GM21576 (cell line): Measurements from ENCODE around the gene LRIG1.

Source experiments
- ATAC-seq: cut with Tn5 transposase; IDR thresholded peaks from one replicate; pipeline ENCODE4 v1.9.1; 2021; ENCODE audit warnings: mild to moderate bottlenecking, moderate library complexity; ENCODE audit not compliant: unreplicated experiment

The LRIG1 gene

DNA sequence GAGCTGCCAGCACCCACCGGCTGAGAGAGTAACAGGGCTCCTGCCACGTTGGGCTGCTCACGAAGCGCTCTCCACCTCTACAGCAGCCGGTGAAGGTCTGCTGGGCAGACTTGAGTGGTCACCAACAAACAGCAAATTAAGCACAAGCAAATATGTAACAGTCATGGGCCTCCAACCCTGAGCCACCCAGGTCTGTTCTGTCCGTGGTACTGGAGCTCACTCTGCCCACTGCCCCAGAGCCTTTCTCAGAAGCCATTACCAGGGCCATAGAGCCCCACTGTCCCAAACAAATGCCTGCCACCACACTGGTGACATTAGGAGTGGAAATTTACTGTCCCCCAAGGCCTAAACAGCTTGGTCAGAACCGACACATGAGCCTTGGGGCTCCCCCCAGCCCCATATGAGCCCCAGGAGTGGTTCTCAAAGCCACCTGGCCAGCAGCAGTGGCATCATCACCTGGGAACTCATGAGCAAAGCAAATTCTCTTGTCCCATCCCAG, 56.6 kb downstream of the LRIG1 start:
- no peak for ATAC-seq

DNA sequence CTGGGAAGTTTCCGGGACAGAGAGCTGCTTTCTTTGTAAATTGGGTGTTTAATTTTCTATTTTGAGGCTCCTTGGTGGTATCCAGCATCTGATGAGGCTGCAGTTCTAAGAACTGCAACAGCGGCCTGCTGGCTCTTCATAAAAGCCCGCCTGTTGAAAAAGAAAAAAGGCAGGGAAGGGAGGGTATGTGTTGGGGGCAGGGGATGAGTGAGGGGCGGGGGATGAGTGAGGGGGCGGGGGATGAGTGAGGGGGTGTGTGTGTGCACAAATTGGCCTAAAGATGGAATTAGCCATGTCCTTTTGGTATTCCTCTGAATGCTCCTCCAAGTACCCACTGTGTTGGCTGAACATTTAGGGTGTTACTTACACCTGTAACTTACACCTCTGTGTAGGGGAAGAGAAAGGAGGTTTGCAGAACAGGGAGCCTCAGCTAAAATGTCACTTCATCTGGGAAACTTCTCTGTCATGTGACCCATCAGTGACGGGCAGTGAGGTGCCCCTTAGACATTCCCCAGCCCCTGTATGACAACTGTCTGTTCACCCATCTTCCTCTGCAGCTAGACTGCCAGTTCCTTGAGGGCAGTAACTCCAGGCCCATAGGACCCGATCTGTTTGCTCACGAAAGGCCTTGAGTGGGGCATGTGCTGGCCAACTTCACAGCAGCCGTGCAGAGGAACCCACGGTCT, 57.6 kb downstream of the LRIG1 start:
- ATAC-seq, result no peak

DNA sequence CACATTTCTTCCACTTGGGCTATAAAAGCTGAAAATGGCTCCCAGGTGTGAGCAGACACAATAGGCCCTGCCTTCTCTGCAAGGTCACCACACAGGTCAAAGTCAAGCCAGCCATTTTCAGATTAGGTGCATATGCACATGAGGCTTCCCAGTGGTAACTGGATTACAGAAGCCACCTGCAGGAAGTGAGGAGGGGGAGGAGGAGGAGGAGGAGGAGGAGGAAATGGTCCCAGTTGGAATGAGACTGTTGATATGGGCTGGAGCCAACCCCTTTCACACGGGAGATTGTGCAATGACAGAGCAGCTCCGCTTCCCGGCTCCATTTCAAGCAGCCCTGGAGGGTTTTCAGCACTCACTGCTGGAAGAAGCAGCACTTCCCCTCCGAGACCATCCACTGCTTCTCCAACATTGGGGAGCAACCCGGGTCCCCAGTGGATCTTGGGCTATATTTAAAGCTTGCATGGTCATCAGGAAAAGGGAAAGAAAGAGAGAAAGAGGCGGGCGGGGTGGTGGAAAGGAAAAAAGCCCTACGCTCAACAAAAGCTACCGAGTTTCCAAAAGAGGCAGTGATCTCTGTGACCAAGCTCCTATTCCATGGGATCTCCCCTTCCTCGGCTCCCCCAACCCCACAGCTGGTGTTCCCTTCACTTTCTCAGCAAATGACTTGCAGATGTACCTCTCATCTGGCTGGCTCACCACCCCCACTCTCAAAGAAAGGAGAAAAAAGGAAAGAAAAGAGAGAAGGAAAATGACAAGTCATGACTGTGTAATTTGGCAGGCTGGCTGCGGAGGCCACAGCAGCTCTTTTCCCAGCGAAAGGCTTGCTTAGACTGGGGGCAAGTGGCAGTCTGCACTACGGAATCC, 58.3 kb downstream of the LRIG1 start:
- ATAC-seq, result no peak

DNA sequence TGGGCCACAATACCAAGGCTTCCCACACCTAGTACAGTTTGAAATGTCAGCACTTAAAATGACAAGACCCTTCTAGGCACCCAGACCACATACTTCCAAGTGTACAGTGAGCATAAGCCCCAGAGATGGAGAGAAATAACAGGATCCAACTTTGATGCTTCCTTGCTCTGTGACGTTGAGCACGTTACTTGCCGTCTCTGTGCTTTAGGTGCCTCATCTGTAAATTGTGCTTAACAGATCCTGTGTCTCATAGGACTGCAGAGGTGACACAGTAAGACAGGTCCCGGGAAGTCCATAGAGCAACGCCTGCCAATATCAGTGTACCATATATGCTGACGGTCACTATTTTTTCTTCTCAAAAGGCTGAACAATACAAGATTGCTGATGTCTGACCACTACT, 59.1 kb downstream of the LRIG1 start:
- ATAC-seq, result no peak

DNA sequence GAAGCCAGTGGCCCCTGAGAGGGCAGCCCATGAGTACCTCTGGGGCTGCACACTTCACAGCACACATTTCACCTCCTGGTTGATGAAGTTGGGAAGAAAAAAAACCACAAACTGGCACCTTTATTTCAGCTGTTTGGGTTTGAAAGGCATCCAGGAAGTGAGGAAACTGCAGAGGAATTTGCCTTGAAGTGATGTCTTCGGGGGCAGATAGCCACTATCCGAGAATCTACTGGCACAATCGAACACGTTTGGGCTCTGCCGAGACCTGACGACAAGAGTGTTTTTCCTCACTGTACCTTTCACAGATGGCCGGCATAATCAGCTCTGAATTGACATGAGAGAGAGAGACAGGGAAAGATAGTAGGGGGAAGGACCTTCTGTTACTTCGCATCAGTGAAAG, 59.7 kb downstream of the LRIG1 start:
- no peak for ATAC-seq

DNA sequence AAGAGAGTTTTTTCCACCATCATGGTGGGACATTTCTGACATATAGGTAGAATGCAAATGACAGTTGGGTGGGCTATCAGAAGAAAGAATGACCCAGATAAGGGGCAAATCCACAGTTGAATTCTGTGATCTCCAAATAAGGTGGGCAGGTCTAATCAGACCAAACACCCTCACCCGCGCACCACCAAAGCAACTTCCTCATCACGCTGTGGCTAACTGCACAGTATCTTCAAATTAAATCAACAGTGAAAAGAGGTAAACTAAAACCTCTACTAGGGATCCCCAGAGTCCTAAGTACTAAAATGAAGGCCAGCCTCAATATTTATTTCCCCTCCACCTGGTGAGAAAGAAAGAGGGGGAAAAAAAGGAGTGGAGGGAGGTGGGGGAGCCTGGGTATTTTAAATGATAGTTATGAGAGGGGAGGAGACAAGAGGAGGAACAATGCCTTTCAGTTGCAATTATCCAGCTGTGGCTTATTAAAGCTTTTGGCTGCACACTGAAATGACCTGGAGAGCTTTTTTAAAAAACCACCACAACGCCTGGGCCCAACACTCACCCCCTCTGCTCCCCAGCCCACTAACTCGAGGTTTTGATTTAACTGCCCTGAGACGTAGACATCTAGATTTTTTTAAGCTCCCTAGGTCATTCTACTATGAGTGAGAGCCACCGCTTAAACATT, 61.0 kb downstream of the LRIG1 start:
- no peak for ATAC-seq

DNA sequence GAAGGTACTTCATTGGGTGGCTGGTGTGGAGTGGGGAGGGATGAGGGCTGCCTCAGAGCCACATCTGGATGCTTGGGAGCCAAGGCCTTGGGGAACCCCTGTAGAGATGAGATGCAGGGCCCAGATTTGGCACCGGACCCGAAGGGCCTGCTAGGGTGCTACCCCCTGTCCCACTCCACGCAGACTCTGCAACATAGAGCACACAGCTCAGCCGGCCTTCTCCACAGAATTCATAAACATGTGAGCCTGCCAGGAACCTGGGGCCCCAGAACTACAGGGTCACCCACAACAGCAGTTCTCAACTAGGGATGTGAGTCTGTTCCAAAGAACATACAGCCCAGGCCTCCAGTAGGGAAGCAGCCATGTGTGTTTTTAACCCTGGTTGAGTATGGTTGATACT, 62.8 kb downstream of the LRIG1 start:
- ATAC-seq, result no peak

DNA sequence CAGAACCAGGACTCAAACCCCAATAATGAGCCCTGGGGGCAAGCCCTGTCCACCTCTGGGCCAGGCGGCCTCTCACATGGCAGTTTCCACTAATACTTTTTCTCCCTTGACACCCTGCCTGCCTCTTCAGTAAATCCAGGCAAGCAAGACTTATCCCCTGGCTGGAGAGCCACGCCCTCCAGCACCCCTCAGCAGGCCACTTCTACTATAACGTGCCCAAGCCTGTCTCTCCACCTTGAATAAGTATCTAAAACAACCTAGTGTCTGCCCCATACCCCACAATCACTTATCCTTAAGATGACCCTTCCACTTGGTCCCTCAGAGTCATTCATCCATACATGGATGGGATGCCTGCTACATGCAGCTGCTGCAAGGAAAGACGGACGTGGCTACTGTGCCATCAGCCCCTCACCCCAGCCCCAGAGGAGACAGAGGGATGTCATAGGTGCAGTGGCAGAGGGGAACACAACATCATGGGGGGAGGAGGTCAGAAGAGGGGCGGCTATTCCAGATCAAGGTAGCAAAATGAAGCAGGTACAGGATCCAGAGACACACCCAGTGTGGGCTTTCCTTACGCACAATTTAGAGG, 63.4 kb downstream of the LRIG1 start:
- no peak for ATAC-seq

DNA sequence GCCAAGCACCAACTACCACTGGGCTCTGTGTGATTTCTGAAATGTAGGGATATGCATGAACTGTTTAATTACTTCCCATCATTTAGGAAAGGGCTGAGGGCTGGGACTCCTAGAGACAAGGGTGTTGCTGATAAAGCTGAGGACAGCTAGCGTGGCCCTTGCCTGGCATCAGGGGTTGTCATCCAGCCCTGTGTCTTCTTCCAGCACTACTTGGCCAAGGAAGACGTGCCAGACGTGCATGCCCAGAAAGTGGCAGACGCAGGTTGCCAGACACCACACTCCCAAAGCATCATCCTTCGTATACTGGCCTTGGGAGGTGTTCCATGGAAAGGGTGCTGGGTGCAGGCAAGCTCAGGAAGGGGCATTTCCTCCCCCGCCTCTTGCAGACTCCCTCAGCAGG, 64.8 kb downstream of the LRIG1 start:
- no peak for ATAC-seq

DNA sequence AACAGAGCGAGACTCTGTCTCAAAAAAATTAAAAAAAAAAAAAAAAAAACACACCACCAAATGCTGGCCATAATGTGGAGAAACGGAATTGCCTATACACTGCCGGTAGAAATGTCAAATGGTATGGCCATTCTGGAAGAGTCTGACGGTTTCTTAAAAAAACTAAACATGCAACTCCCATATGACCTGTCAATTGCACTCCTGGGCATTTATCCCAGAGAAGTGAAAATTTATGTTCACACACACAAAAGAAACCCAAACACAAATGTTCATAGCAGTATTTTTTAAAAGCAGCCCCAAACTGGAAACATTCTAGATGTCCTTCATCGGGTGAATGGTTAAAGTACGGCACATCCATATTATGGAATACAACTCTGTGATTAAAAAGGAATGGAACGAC, 66.1 kb downstream of the LRIG1 start:
- no peak for ATAC-seq

DNA sequence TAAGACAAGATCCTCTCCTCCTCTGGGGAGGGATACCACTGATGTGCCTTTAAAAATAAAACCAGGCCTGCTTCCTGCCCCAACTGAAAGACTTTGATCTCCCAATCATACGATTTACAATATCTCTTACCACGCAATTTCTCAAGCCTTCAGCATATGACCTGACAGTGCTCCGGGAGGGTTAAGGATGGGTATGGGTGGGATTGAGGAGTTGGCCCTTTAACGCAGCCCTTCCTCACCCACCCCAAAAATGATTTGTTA, 67.4 kb downstream of the LRIG1 start:
- no peak for ATAC-seq

DNA sequence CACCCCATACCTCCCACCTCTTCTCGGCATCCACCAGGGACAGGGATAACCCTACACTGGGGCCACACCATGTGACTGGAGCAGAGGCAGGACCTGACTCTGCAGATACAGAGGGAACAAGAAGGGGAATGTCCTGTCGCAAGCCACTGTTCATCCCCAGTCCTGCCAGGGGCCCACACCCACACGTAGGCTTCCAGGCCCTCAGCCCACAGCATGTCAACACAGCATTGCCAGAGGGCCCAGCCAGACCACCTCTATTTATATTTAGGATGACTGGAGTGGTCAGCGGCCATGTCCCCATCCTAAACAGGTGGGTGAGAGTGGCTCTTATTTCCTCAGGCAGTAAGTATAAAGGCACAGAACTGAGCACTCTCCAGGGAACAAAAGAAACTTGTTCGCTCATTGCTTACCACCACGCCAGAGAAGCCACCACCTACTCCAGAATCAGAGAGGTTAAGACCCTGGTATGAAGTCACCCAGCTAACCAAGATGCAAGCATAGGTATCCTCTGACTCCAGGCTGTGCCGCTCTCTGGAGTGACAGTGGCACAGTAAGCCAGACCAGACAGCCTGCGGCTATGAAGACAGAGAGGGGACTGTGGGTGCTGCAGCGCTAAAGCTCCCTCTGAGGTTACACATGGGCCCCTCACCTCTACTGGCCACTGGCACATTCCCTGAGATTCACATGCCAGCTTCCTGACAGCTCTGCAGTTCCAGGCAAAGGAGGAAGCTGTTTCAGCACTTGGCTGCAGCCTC, 67.9 kb downstream of the LRIG1 start:
- no peak for ATAC-seq

DNA sequence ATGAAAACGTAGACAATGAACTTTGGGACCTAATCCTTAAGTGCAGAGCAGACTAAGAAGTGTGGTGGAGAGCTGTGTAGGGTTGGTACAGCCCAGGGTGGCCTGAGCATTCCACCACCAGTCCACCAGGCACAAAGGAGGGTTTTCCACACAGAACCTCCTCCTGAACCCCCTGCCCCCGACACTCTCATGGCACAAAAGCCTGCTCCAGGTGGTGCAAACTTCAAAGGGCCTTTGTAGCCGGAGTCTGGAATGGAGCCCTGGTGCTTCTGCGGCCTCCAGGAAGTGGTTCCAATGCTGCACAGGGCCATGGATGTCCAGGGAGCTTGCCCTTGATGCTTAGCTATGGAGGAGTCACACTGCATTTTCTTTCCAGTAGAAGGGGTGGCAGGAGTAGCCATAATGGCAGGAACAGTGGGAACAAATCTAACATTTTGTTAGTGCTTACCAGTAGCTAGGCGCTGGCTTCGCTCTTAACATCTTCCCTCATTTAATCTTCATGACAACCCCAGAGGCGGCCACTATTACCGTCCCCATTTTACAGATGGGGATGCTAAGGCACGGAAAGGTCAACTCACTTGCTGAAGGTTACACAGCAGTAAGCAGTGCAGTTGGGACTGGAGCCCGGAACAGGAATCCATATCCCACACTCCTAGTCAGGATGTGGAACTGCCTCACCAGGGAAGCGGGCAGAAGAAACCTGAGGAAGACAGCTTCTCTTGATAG, 68.6 kb downstream of the LRIG1 start:
- no peak for ATAC-seq

DNA sequence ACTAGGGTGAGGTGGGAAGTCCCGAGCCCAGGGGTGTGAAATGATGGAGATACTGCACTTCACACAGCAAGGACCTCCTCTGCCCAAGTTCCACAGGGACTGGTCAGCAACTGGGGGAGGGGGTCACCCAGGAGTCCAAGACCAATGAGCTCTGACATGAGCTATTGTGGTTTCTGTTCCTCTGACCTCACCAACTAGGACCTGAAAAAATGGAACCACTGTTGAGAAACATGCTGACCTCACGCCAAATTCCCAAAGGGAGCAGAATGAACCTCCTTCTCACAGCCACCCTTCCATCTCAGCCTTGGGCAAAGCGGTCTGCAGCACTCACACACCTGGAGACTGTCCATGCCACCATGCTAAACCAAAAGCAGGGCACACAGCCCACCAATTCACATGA, 69.3 kb downstream of the LRIG1 start:
- ATAC-seq, result no peak

DNA sequence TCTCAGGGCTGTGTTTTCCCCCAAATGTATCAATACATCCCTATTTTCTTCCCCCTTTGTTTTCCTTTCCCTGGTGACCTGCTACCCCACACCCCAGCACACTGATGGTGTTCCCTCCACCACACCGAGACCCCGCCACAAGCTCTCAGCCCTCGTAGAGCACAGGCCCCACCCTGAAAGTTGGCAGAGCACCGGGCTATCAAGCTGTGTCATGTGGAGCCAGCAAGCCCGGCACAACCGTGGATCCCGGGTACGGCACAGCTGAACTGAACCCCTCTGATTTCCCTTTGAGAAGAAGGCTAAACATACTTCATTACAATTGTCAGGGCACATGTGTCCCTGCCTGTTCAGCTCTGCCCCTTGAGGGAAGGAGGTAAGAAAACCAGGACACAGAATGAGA, 69.9 kb downstream of the LRIG1 start:
- ATAC-seq, result no peak

DNA sequence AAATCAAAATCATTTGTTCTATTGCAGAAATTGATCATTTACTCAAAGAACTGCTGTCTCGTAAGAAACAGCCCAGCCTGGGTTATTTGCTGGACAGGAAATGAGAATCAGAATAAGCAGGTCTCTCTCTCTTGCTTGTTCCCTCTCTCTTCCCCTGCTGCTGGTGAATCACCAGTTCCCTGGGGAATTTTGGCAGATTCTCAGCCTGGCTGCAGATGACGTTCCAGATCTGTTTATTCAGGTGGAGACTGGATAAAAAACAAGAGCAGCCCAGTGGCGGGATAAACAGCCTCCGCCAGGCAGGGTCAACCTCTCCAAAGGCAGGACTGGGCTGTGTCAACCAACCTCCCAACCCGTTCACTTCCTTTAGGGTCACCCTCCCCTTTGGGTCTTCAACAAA, 72.1 kb downstream of the LRIG1 start:
- no peak for ATAC-seq

DNA sequence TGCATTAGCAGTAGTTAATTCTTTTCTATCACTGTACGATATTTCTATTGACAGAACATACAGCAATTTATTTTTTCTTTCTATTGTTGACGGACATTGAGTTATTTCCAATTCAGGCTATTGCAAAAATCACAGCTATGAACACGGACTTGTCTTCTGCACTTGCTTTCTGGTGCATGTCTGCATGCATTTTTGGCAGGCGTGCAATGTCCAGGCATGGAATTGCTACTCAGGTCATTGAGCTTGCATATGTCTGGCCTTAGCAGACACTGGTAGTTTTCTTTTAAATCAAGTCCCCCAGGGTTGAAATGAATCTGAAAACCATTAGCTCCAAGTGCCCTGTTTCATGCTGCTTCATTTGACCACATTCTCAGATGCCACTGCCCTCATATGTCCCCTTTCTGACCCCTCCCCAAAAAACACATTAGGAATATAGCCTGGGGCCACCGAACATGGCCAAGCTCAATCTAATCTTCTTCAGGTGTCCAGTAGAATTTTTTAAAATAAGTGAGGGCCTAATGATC, 72.8 kb downstream of the LRIG1 start:
- ATAC-seq, result no peak

DNA sequence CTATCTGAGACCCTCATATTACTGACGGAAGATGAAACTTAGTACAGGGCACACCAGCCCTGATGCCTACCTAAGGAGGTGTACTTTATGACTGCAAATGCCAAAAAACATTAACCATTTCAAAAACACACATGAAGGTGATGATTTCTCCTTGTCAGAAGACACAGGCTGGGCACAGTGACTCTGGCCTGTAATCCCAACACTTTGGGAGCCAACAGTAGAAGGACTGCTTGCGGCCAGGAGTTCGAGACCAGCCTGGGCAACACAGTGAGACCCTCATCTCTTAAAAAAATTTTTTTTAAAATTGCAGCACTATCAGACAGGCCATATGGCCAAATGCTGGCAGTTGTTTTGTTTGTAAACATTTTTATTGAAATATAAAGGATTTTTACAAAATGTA, 73.5 kb downstream of the LRIG1 start:
- no peak for ATAC-seq

DNA sequence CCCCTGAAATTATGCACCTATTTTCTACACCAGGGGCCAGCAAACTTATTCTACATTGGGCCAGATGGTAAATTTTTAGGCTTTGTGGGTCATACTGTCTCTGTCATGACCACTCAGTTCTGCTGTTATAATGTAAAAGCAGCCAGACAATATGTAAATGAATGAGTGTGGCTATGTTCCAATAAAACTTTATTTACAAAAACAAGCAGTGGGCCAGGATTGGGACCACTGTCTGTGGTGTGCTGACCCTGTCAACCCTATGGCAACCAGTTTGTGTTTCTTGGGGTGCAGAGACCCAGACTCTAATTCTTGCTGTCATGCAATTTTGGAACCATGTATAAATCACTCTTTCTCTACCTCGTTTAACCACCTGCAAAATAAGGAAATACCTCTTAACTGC, 74.7 kb downstream of the LRIG1 start:
- no peak for ATAC-seq

DNA sequence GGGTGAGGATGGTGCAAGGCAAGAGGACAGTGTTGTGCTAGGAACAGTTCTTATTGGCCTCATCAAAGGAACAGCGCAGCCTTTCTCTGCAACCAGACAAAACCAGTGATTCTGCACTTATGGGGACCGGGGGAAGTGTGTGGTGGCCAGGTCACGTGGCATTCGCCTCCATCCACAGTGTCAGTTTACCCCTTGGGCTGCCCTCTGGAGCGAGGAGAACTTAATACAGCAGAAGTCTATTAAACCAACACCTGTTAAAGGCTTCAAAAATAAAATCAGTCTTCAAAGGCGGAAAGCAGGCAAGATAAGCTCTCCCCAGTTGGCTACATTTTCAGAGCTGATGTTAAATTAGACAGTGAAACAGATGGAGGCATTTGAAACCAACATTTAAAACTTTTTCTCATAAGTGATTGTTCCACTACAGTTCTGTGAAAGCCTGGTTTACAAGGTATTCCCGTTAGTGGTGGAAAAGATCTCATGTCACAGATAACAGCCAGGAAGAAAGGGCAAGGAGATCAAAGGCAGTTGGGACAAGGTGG, 75.2 kb downstream of the LRIG1 start:
- ATAC-seq, result no peak
